ENCODE results near the gene OPCML. TPM values are rescaled to one million over a fixed set of nuclear protein-coding genes. Genes with fewer than 3 reads are reported as not detected.

Gene OPCML
- total RNA-seq, 2 donors from 2014 or later: 0.04 TPM; not detected in 1

DNA sequence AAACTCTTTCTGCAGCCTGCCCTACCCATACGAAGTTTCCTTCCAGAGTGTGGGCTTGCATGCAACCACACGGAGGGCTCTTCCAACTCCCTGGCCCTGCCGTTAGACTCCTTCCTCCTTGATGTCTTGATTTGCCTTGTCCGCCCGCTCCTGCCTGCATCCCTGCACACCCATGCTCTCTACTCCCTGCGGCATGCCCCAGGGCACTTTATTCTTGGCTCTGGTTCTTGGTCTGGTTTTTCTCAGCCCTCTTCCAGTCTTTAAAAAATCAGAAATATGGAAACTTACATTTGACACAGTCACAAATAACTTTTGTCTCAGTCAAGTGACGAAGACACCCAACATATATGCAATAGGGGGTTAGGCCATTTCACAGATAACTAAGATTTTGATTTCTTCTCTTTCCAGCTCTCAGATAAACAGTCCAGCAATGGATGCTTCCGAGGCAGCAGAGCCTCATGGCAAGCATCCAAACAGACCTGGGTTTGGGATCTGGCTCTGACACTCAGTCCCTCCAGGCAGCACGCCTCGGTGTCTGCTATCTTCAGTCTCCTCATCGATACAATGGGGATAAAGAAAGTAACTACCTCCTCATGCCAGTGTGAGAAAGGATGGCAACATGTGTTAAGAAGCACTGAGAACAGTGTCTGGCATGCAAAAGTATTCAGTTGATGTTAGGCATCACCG is 15.7 kb upstream of the OPCML start:
- Histone ChIP-seq H3K4me3 (no peak overlapping the region), H3K27me3 (no peaks in the 10 kb centered on the region)
- TF ChIP-seq, protein P1, sequence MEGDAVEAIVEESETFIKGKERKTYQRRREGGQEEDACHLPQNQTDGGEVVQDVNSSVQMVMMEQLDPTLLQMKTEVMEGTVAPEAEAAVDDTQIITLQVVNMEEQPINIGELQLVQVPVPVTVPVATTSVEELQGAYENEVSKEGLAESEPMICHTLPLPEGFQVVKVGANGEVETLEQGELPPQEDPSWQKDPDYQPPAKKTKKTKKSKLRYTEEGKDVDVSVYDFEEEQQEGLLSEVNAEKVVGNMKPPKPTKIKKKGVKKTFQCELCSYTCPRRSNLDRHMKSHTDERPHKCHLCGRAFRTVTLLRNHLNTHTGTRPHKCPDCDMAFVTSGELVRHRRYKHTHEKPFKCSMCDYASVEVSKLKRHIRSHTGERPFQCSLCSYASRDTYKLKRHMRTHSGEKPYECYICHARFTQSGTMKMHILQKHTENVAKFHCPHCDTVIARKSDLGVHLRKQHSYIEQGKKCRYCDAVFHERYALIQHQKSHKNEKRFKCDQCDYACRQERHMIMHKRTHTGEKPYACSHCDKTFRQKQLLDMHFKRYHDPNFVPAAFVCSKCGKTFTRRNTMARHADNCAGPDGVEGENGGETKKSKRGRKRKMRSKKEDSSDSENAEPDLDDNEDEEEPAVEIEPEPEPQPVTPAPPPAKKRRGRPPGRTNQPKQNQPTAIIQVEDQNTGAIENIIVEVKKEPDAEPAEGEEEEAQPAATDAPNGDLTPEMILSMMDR (IDR thresholded peaks at IDR 0.05): no peak

DNA sequence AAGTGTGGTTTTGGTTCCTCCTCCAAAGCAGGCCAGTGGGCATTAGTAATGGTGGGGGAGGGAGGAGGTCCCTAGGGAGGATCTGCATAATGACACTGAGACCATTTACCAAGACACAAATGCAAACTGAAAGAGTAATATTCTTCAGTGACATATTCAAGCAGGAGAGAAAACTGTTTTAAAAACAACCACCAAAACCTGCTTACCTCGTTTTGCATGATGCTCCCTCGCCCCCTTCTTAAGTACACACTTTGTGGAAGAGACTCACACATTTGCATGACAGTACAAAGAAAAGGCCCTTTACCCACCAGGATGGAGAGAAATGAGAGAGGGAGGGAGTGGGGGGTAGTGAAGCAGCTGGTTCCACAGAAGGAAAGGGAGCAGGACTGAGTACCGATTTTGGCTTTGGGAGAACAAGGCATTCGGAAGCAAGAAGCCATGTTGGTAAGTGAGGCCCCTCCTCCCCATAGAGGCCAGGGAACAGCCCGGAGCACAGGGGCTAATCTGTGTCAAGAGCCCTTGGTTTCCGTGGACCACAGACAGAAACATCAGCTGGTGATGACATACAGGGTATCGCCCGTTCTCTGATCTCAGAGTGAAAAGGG is 13.0 kb upstream of the OPCML start:
- Histone ChIP-seq H3K4me1 (no peaks in the 10 kb centered on the region), H3K36me3 (no peaks in the 10 kb centered on the region), H3K4me3 (no peak overlapping the region), H3K9me3 (no peaks in the 10 kb centered on the region), H3K27ac (no peak overlapping the region), H3K27me3 (no peaks in the 10 kb centered on the region)
- DNase-seq (ENCODE audit: low spot score): no peak
- TF ChIP-seq, protein P1 (IDR thresholded peaks at IDR 0.05): no peak

More for the DNA sequence above, 15.7 kb upstream of the OPCML start:
- H3K4me1 ChIP-seq: no peaks in the 10 kb centered on the region
- DNase-seq (ENCODE audit: low spot score): peak; percentile 40
- no peak overlapping the region for H3K27ac ChIP-seq
- no peaks in the 10 kb centered on the region for H3K9me3 ChIP-seq
- H3K36me3 ChIP-seq: no peaks in the 10 kb centered on the region

DNA sequence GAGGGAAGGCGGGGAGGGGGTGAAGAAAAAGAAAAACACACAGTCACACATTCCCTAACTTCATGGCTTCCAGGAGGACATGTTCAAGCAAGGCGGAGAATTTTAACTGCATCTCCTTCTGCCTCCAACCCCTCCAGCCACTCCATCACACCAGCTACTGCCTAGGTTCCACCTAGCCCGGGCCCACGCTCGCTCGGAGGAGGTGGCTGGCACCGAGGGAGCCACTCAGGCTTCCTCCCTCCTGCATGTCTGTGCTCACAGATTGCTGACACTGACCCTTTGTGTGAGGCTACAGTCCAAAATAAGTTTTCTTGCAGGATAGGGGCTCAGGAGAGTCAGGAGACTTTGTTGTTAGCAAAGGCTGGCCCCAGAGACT is 9.4 kb upstream of the OPCML start:
- H3K36me3 ChIP-seq: no peaks in the 10 kb centered on the region
- H3K4me3 ChIP-seq: no peak overlapping the region
- H3K27me3 ChIP-seq: no peaks in the 10 kb centered on the region
- H3K4me1 ChIP-seq: no peaks in the 10 kb centered on the region
- no peaks in the 10 kb centered on the region for H3K9me3 ChIP-seq
- no peak overlapping the region for H3K27ac ChIP-seq
- no peak for DNase-seq (ENCODE audit: low spot score)
- TF ChIP-seq, protein P1 (IDR thresholded peaks at IDR 0.05): no peak

DNA sequence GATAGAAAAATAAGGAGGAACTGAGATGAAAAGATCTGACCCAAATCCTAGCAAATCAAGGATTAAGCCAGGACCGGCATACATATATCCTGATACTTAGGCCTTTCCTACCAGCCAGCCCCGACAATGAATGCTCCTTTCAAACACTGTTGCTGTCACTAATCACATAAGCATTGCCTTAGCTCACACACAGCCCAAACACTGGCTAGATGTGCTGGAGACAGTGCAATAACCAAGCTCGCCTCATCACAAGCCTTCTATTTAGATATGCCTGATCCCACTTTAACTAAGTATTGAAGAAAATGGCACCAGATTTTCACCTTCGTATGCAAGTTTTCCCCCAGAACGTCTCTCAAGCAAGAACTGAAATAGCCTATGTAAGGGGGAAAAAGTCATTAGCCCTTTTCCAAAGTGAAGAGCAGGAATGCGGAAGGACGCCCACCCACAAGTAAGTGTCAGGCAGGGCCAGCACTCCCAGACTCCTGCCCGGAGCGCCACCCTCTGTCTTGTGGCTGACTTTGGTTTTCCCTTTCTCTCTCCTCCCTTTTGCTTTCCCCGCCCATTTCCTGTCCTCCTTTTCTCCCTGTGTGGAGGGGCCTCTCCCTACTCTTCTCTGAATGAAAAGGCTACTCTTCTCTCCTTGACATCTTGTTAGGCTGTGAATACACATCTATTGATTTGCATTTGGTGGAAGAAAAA is 8.9 kb upstream of the OPCML start:
- H3K36me3 ChIP-seq: no peaks in the 10 kb centered on the region
- H3K27me3 ChIP-seq: no peaks in the 10 kb centered on the region
- no peaks in the 10 kb centered on the region for H3K4me1 ChIP-seq
- no peak for DNase-seq (ENCODE audit: low spot score)
- TF ChIP-seq, protein P1 (IDR thresholded peaks at IDR 0.05): no peak
- no peaks in the 10 kb centered on the region for H3K9me3 ChIP-seq
- no peak overlapping the region for H3K4me3 ChIP-seq
- no peak overlapping the region for H3K27ac ChIP-seq

DNA sequence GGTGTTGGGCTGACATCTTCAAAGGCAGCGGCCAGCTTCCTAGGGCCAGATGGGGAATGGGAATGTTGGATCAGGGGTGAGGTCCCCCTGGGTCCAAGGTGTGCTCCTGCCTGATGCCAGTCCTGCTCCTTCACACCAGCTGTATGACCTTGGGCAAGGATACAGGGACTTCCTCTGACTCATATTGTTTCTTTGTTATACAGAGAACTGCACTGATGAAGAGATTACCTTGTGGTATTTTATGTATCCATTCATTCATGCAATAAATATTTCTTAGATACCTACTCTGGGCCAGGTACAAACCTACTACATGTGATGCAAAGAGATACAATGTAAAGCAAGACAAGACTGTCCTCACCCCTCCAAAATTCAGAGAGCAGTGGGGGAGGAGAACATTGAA is 3.9 kb upstream of the OPCML start:
- TF ChIP-seq, protein P1 (IDR thresholded peaks at IDR 0.05): no peak
- H3K9me3 ChIP-seq: no peaks in the 10 kb centered on the region
- H3K4me3 ChIP-seq: no peak overlapping the region
- no peak for DNase-seq (ENCODE audit: low spot score)
- H3K27me3 ChIP-seq: peaks cover 0 to 4% of the 10 kb centered on the region in 2 donors
- H3K4me1 ChIP-seq: no peaks in the 10 kb centered on the region
- H3K36me3 ChIP-seq: no peaks in the 10 kb centered on the region
- H3K27ac ChIP-seq: no peak overlapping the region
